HTR-8/SVneo (cell line): ENCODE data around the gene ARHGAP35.
"Not testable (repeated sequence)": the region's sequence is repeated elsewhere in the genome, so short reads cannot be mapped to it uniquely, and the experiment has no call there.

ENCODE experiments used
- DNase-seq: peaks from one replicate; pipeline ENCODE4 v3.0.0; 2011; ENCODE audit warnings: low spot score, mixed read lengths; ENCODE audit not compliant: insufficient read length
- FAIRE-seq: peaks from 2 replicates; lab custom pipeline; 2011; peaks lifted over from hg19 to GRCh38; lab: Jason Lieb, UNC

The ARHGAP35 gene

DNA sequence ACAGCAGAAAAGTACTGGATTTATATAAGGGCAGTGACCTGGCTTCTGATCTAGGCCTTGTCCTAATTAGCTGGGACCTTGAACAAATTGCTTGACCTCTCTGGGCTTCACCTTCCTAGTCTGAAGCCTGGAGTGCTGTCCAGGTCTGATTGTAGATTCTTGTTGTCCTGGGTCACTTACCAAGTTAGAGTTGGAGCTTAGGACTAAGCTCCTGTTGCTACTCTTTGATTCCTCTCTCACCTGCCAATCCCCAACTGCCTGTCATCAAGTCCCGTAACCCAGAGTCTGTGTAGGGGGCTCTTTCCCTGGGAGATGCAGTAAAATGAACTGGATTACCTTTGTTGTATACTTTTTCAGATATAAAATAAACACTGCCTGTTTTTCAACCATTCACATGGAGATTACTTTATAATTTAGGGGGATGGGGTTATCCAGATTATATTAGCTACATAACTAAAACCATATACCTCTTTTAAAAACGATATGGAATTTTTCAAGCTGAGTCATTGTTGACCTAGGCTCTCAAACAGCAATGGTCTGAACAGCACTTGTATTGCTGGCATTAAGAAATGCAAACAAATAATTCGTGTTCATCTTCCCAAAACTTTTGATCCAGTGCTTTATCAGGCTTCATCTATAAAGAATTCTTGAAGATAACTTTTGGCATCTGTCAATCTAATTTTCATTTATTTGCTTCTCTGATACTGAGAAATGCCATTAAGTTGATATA lies 5.8 kb downstream of the ARHGAP35 start:
- DNase-seq, result no peak
- FAIRE-seq, result no peak

DNA sequence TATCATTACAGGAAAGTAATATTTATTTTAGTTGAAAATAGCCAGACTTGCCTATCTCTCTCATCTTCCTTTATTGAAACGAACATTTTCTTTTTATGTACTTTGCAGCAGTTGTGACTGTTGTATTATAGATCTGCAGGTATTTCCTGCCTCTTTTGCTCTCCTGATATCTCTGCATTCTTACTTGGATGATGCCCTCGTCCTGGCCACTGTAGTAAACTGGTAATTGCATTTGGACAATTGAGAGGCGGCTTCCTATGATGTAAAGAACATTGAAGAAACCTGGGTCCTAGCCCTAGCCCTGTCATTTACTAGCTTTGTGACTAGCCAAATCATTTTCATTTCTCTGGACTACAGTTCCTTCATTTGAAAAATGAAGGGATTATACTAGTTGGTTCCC lies 6.4 kb downstream of the ARHGAP35 start:
- FAIRE-seq (no peak), DNase-seq (no peak)

DNA sequence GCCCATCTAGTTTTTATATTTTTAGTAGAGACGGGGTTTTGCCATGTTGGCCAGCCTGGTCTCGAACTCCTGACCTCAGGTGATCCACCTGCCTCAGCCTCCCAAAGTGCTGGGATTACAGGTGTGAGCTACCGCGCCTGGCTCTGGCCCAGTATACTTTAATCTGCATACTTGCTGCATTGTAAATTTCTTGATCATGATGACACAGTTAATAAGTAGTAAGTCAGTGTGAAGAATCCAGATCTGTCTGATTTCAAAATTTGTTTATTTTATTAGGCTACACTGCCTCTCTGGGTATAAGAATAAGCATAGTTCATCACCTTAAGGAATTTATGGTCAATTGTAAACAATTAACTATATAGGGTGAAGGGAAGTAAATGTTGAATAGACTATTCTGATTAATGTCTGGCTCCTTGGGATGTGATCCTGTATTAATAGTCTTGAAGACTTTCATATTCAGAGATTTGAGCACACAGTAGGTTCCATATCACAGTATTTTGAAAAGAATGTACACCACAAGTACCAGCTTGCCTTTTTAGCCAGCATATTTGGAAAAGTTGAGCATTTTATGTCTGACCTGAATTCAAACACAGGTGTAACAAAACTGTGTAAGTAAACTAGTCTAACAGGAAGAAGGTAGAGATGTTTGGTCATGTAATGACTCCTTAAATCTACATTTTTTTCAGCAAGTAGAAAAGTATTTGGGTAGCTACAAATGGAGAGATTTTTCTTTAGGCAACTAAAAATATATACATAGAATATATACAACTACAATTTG lies 7.4 kb downstream of the ARHGAP35 start:
- DNase-seq (no peak), FAIRE-seq (no peak)

- not testable (repeated sequence) for FAIRE-seq, DNase-seq
Measured at GRCh38 chr19:46871173-46871572, 10.4 kb downstream of the ARHGAP35 start.

DNA sequence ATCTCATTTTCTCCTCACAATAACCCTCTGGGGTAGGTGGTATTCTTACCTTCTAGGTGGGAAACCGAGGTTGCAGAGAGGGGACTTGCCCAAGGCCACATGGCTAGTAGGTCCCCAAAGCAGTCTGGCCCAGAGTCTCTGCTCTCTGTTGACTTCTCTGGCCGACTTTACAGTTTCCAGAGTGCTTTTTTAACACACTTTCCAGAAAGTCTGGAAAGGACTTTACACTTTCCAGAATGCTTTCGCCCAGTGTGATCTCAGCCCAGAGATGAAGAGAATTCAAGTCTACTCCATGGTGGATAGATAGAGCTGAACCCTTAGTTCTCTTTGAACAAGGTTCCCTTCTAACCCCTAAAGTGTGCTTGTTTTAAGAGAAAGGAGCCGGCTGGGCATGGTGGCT lies 12.2 kb downstream of the ARHGAP35 start:
- FAIRE-seq, result no peak
- DNase-seq, result no peak

DNA sequence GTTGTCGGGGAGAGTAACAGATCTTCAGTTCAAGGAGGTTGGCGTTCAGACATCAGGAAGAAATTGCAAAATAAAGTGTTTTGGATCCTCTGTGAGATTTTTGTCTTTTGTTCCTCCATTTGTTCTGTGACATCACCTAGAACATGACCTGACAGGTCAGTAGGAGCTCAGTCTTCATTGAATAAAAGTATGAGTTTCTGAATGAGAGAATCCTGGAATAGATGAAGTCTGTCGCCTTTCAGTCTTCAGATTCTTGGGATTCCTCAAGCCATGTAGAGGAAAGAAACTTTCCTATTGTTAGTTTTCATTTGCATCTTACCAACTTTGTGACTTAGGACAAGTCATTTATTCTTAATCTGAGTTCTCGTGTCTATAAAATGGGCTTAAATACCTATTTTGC lies 14.4 kb downstream of the ARHGAP35 start:
- DNase-seq, result no peak
- FAIRE-seq, result no peak

- DNase-seq (no peak), FAIRE-seq (no peak)
Measured at GRCh38 chr19:46875657-46876056, 14.9 kb downstream of the ARHGAP35 start.

DNA sequence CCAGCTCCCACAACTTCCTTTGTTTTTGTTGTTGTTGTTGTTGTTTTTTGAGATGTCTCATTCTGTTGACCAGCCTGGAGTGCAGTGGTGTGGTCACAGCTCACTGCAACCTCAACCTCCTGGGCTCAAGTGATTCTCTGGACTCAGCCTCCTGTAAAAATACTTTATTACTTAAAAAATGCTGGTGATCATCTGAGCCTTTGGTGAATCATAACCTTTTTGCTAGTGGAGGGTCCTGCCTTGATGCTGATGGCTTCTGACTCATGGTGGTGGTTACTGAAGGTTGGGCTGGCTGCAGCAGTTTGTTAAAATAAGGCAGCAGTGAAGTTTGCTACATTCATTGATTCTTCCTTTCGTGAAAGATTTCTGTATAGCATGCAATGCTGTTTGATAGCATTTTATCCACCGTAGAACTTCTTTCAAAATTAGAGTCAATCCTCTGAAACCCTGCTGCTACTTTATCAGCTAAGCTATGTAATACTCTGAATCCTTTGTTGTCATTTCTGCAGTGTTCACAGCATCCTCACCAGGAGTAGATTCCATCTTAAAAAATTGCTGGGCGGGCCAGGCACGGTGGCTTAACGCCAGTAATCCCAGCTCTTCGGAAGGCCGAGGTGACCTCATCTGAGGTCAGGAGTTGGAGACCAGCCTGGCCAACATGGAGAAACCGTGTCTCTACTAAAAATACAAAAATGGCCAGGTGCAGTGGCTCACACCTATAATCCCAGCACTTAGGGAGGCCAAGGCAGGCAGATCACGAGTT lies 18.0 kb downstream of the ARHGAP35 start:
- peak; percentile 20 for FAIRE-seq

DNA sequence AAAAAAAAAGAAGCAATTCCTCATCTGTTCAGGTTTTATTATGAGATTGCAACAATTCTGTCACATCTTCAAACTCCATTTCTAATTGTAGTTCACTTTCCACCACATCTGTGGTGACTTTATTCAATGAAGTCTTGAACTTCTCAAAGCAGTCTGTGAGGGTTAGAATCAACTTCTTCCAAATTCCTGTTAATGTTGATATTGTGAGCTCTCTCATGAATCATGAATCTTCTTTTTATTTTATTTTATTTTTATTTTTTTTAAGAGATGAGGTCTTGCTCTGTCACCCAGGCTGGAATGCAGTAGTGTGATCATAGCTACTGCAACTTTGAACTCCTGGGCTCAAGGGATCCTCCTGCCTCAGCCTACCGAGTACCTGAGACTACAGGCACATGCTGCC lies 19.6 kb downstream of the ARHGAP35 start:
- no peak for FAIRE-seq

More for the DNA sequence above, 18.0 kb downstream of the ARHGAP35 start:
- DNase-seq, result no peak

GRCh38 chr19:46881092-46881491 lies 20.3 kb downstream of the ARHGAP35 start:
- DNase-seq (no peak), FAIRE-seq (no peak)

More for the DNA sequence above, 19.6 kb downstream of the ARHGAP35 start:
- no peak for DNase-seq

GRCh38 chr19:46882034-46882433 lies 21.2 kb downstream of the ARHGAP35 start:
- no peak for FAIRE-seq

GRCh38 chr19:46882751-46883150 lies 22.0 kb downstream of the ARHGAP35 start:
- not testable (repeated sequence) for DNase-seq, FAIRE-seq

More at GRCh38 chr19:46882034-46882433, 21.2 kb downstream of the ARHGAP35 start:
- no peak for DNase-seq

DNA sequence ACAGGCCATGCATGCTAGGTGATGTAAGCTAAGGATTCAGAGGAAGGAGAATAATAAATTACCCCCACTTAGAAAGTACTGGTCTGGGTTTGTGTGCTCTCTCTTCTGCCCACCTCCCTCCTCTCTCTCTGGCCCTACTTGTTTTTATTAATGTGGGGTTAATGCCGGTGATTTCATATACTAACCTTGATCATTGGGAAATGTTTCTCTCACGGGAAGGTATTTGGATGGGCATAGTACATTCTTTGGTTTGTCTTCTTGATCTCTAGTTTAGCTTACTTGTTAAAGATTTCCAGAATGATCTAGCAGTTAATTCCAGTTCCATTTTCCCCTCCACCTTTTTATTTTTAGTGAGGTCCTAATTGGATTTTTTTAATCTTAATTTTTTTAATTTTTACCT lies 24.6 kb downstream of the ARHGAP35 start:
- FAIRE-seq (no peak), DNase-seq (no peak)

DNA sequence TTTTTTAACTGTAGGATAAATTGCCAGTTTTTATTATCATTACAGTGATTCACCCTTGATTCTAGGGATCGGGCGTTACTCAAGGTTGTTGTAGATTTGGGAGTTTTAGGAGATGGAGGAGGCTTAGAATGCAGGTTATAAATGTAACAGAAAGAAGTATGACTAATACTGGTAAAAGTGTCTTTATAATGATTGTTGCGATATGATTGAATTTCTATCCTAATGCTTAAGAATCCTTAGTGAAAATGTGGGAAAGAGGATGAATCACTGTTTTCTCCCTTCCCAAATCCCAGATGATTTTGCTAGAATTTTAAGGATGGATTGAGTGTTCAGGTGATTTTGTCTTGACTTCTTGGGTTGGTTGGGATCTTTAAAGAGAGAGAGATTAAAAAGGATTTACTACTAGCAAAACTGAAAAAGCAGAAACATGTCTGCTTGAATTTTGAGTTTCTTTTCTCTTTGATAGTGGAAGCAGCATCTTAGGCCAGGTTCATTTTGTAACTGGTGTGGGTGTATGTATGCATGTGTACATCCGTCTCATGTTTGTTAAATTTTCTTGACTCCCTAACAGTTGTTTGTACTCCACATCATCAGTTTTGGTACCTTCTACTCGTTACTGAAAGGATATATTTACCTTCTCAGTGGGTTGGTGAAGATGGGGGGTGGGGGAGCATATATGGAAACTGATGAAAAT lies 25.9 kb downstream of the ARHGAP35 start:
- DNase-seq (no peak), FAIRE-seq (no peak)

GRCh38 chr19:46887240-46887782 lies 26.5 kb downstream of the ARHGAP35 start:
- DNase-seq (no peak), FAIRE-seq (no peak)

GRCh38 chr19:46890423-46891170 lies 29.8 kb downstream of the ARHGAP35 start:
- DNase-seq, result peak; percentile 67

DNA sequence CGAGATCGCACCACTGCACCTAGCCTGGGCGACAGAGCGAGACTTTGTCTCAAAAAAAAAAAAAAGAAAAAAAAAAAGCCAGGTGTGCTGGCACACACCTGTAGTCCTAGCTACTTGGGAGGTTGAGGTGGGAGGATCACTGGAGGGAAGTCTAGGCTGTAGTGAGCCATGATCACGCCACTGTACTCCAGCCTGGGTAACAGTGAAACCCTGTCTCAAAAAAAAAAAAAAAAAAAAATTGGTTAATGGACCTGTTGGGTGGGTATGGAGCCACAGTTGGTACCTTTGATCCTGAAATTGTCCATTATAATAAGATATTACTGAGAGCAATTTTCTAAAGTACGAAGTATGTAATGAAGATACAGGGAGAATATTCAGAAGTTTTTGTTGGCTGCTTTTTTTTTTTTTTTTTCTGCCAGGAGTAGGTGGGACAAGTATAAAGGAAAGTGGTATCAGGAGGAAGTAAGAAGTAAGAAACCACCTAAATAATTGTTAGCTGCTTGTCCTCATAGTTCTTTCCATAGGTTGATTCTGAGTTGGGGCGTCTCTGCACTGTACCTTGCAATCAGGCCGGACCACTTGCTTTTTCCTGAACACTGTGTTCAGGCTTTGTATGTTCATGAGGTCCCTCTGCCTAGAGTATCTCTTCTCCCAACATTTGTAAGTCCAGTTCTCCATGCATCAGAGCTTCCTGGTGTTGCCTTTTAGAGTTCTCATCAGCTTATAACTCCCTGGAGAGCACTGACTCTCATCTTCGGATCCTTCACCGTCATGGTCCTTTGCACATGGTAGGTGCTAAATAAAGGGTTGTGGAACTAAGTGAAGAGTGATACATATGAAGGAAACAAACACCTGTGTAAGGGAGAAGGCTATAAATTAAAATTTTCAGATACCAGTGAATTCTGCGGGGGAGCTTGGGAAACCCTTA lies 31.7 kb downstream of the ARHGAP35 start:
- FAIRE-seq (no peak), DNase-seq (no peak)

More at GRCh38 chr19:46890423-46891170, 29.8 kb downstream of the ARHGAP35 start:
- FAIRE-seq, result peak; percentile 83
